LNCAP (cell line): Measurements from ENCODE around the gene GATA6.

Experiments used
- TF ChIP-seq, protein P1 (sequence below): fragments of 450-650 bp; IDR thresholded peaks from 2 replicates; pipeline ENCODE4 v1.5.1; 2017; ENCODE audit warnings: mild to moderate bottlenecking

GATA6 gene

GRCh38 chr18:22195052-22195451 lies 25.7 kb downstream of the GATA6 start:
- TF ChIP-seq, protein P1, sequence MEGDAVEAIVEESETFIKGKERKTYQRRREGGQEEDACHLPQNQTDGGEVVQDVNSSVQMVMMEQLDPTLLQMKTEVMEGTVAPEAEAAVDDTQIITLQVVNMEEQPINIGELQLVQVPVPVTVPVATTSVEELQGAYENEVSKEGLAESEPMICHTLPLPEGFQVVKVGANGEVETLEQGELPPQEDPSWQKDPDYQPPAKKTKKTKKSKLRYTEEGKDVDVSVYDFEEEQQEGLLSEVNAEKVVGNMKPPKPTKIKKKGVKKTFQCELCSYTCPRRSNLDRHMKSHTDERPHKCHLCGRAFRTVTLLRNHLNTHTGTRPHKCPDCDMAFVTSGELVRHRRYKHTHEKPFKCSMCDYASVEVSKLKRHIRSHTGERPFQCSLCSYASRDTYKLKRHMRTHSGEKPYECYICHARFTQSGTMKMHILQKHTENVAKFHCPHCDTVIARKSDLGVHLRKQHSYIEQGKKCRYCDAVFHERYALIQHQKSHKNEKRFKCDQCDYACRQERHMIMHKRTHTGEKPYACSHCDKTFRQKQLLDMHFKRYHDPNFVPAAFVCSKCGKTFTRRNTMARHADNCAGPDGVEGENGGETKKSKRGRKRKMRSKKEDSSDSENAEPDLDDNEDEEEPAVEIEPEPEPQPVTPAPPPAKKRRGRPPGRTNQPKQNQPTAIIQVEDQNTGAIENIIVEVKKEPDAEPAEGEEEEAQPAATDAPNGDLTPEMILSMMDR: no peak

DNA sequence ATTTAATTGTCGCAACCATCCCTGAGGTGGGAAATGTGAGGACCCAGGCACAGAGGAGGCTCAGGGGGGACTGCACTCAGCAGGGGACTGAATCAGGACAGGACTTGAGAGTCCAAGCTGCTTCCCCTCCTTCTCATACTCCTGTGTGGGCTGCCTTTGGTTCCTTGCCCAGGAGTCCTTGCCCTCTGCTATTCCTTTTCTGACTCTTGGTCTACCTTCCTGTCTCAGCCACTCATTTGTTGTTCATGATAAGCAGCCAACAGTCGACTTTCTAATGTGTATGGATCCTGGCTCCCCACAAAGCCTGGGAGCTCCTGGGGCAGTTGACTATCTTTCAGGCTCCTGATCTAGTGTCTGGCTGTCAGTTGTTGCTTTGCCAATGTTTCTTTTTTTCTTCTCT lies 28.3 kb downstream of the GATA6 start:
- TF ChIP-seq, protein P1: no peak

- TF ChIP-seq, protein P1: no peak
These were observed 28.8 kb downstream of the GATA6 start for GRCh38 chr18:22198163-22198562.

- TF ChIP-seq, protein P1: no peak
These were observed 29.6 kb downstream of the GATA6 start for GRCh38 chr18:22199005-22199404.

- TF ChIP-seq, protein P1: no peak
These were observed 31.3 kb downstream of the GATA6 start for GRCh38 chr18:22200611-22201225.

DNA sequence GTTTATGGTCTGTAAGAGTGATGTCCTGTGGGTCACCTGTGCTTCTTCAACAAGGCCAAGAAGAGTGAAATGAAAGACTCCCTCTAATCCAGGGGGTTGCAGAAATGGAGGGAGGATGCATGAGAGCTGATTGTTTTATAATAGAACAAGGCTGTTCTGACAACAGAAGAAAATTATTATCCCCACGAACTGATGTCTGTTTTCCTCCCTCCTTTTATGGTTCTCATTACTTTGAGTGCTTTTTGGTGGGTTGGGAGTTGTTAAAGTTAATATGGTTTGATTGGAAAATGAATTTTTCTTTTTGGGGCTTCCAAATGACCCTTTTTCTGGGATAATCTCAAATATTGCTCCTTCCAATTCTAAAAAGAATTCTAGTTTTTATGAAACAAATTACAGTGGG lies 33.6 kb downstream of the GATA6 start:
- TF ChIP-seq, protein P1: no peak

GRCh38 chr18:22203536-22204213 lies 34.3 kb downstream of the GATA6 start:
- TF ChIP-seq, protein P1: no peak
